ENCODE results near the gene CD22. TPM values are rescaled to one million over a fixed set of nuclear protein-coding genes. Genes with fewer than 3 reads are reported as not detected.

Gene CD22
- polyA plus RNA-seq, 6 donors from 2014 or later: 364 to 971 (median 552) TPM

GRCh38 chr19:35310811-35311465 lies 18.0 kb upstream of the CD22 start:
- DNase-seq (no peak), ATAC-seq (ENCODE audit: low read depth in 2 of 2) (no peak)
- Mint-ChIP-seq H3K27ac (peak overlapping the region in 4 of 6 donors; percentile 54 to 84 (median 70)), H3K9me3 (no peaks in the 10 kb centered on the region), H3K4me3 (no peak overlapping the region), H3K4me1 (peaks cover 55 to 83% (median 74%) of the 10 kb centered on the region in 3 donors), H3K36me3 (no peaks in the 10 kb centered on the region), H3K27me3 (no peaks in the 10 kb centered on the region)

- peak overlapping the region in 2 of 6 donors; percentile 72 to 84 for H3K27ac Mint-ChIP-seq
- no peak for ATAC-seq (ENCODE audit: low read depth in 2 of 2)
- H3K36me3 Mint-ChIP-seq: no peaks in the 10 kb centered on the region
- H3K9me3 Mint-ChIP-seq: no peaks in the 10 kb centered on the region
- DNase-seq: no peak
- H3K4me3 Mint-ChIP-seq: peak overlapping the region in 3 of 8 donors; percentile 21 to 36 (median 22)
- peaks cover 50 to 84% (median 75%) of the 10 kb centered on the region in 3 donors for H3K4me1 Mint-ChIP-seq
- H3K27me3 Mint-ChIP-seq: no peaks in the 10 kb centered on the region
These were observed 16.9 kb upstream of the CD22 start for GRCh38 chr19:35311901-35312665.

- Mint-ChIP-seq H3K9me3 (no peaks in the 10 kb centered on the region), H3K36me3 (no peaks in the 10 kb centered on the region), H3K4me1 (peaks cover 49 to 84% (median 73%) of the 10 kb centered on the region in 3 donors), H3K27me3 (no peaks in the 10 kb centered on the region), H3K4me3 (peak overlapping the region in 1 of 8 donors; percentile 57), H3K27ac (peak overlapping the region in 2 of 6 donors; percentile 49 to 76)
- DNase-seq: no peak
- ATAC-seq (ENCODE audit: low read depth in 2 of 2): no peak
These were observed 15.4 kb upstream of the CD22 start for GRCh38 chr19:35313587-35313986.

- Mint-ChIP-seq H3K36me3 (no peaks in the 10 kb centered on the region), H3K9me3 (no peaks in the 10 kb centered on the region), H3K4me3 (peak overlapping the region in 2 of 8 donors; percentile 47 to 67), H3K27me3 (no peaks in the 10 kb centered on the region), H3K27ac (peak overlapping the region in 4 of 6 donors; percentile 40 to 95 (median 66)), H3K4me1 (peaks cover 52 to 84% (median 73%) of the 10 kb centered on the region in 3 donors)
- no peak for DNase-seq
- ATAC-seq (ENCODE audit: low read depth in 2 of 2): no peak
These were observed 15.0 kb upstream of the CD22 start for GRCh38 chr19:35314031-35314430.

- Mint-ChIP-seq H3K27ac (peak overlapping the region in 2 of 6 donors; percentile 68 to 95), H3K4me1 (peaks cover 51 to 87% (median 73%) of the 10 kb centered on the region in 3 donors), H3K36me3 (no peaks in the 10 kb centered on the region), H3K4me3 (peak overlapping the region in 3 of 8 donors; percentile 6 to 37 (median 20)), H3K27me3 (no peaks in the 10 kb centered on the region), H3K9me3 (no peaks in the 10 kb centered on the region)
- ATAC-seq (ENCODE audit: low read depth in 2 of 2) (no peak), DNase-seq (no peak)
These were observed 14.0 kb upstream of the CD22 start for GRCh38 chr19:35314858-35315470.

- H3K27me3 Mint-ChIP-seq: no peaks in the 10 kb centered on the region
- H3K4me3 Mint-ChIP-seq: peak overlapping the region in 3 of 8 donors; percentile 23 to 74 (median 68)
- peaks cover 54 to 88% (median 75%) of the 10 kb centered on the region in 3 donors for H3K4me1 Mint-ChIP-seq
- no peaks in the 10 kb centered on the region for H3K36me3 Mint-ChIP-seq
- H3K27ac Mint-ChIP-seq: peak overlapping the region in 4 of 6 donors; percentile 14 to 95 (median 72)
- no peaks in the 10 kb centered on the region for H3K9me3 Mint-ChIP-seq
- DNase-seq (no peak), ATAC-seq (ENCODE audit: low read depth in 2 of 2) (no peak)
These were observed 13.1 kb upstream of the CD22 start for GRCh38 chr19:35315883-35316282.

- peak; percentile 48 to 53 for ATAC-seq (ENCODE audit: low read depth in 2 of 2)
- Mint-ChIP-seq H3K4me3 (peak overlapping the region; percentile 35 to 89 (median 70)), H3K9me3 (no peaks in the 10 kb centered on the region), H3K27ac (peak overlapping the region; percentile 90 to 99 (median 95)), H3K4me1 (peaks cover 55 to 92% (median 79%) of the 10 kb centered on the region in 3 donors), H3K27me3 (no peaks in the 10 kb centered on the region), H3K36me3 (no peaks in the 10 kb centered on the region)
- no peak for DNase-seq
These were observed 12.4 kb upstream of the CD22 start for GRCh38 chr19:35316560-35316959.

- H3K4me1 Mint-ChIP-seq: peaks cover 58 to 97% (median 85%) of the 10 kb centered on the region in 3 donors
- H3K9me3 Mint-ChIP-seq: peaks cover 0 to 1% (median 0%) of the 10 kb centered on the region in 7 donors
- H3K4me3 Mint-ChIP-seq: peak overlapping the region; percentile 16 to 89 (median 70)
- ATAC-seq (ENCODE audit: low read depth in 2 of 2) (no peak), DNase-seq (no peak)
- no peaks in the 10 kb centered on the region for H3K36me3 Mint-ChIP-seq
- H3K27me3 Mint-ChIP-seq: no peaks in the 10 kb centered on the region
- peak overlapping the region; percentile 83 to 99 (median 95) for H3K27ac Mint-ChIP-seq
These were observed 11.4 kb upstream of the CD22 start for GRCh38 chr19:35317464-35318043.

- no peaks in the 10 kb centered on the region for H3K36me3 Mint-ChIP-seq
- peaks cover 56 to 94% (median 81%) of the 10 kb centered on the region in 3 donors for H3K4me1 Mint-ChIP-seq
- peak in 1 of 2 donors; percentile 7 for ATAC-seq (ENCODE audit: low read depth in 2 of 2)
- DNase-seq: peak; percentile 50
- H3K4me3 Mint-ChIP-seq: peak overlapping the region; percentile 69 to 89 (median 78)
- peak overlapping the region; percentile 95 to 99 (median 98) for H3K27ac Mint-ChIP-seq
- peaks cover 0 to 1% (median 0%) of the 10 kb centered on the region in 7 donors for H3K9me3 Mint-ChIP-seq
- H3K27me3 Mint-ChIP-seq: no peaks in the 10 kb centered on the region
These were observed 10.1 kb upstream of the CD22 start for GRCh38 chr19:35318679-35319448.

- H3K27me3 Mint-ChIP-seq: no peaks in the 10 kb centered on the region
- H3K36me3 Mint-ChIP-seq: no peaks in the 10 kb centered on the region
- peak; percentile 66 for DNase-seq
- H3K4me1 Mint-ChIP-seq: peaks cover 61 to 94% (median 82%) of the 10 kb centered on the region in 3 donors
- ATAC-seq (ENCODE audit: low read depth in 2 of 2): peak; percentile 13 to 24
- peak overlapping the region; percentile 95 to 99 (median 98) for H3K27ac Mint-ChIP-seq
- peak overlapping the region; percentile 74 to 89 (median 84) for H3K4me3 Mint-ChIP-seq
- peaks cover 0 to 1% (median 0%) of the 10 kb centered on the region in 7 donors for H3K9me3 Mint-ChIP-seq
These were observed 8.8 kb upstream of the CD22 start for GRCh38 chr19:35320065-35320713.

- peaks cover 65 to 94% (median 93%) of the 10 kb centered on the region in 3 donors for H3K4me1 Mint-ChIP-seq
- H3K27me3 Mint-ChIP-seq: no peaks in the 10 kb centered on the region
- peak overlapping the region; percentile 19 to 89 (median 78) for H3K4me3 Mint-ChIP-seq
- H3K9me3 Mint-ChIP-seq: peaks cover 0 to 1% (median 0%) of the 10 kb centered on the region in 7 donors
- no peaks in the 10 kb centered on the region for H3K36me3 Mint-ChIP-seq
- peak; percentile 22 to 24 for ATAC-seq (ENCODE audit: low read depth in 2 of 2)
- H3K27ac Mint-ChIP-seq: peak overlapping the region; percentile 94 to 99 (median 98)
- peak; percentile 46 for DNase-seq
These were observed 7.7 kb upstream of the CD22 start for GRCh38 chr19:35321291-35321690.

GRCh38 chr19:35322014-35322413 lies 7.0 kb upstream of the CD22 start:
- Mint-ChIP-seq H3K4me3 (peak overlapping the region in 7 of 8 donors; percentile 53 to 89 (median 80)), H3K27me3 (no peaks in the 10 kb centered on the region), H3K27ac (peak overlapping the region; percentile 94 to 100 (median 98)), H3K9me3 (peaks cover 0 to 1% (median 0%) of the 10 kb centered on the region in 7 donors), H3K36me3 (no peaks in the 10 kb centered on the region), H3K4me1 (peaks cover 64 to 94% (median 90%) of the 10 kb centered on the region in 3 donors)
- ATAC-seq (ENCODE audit: low read depth in 2 of 2): no peak
- no peak for DNase-seq
